ENCODE results near the gene SEC14L6. TPM values are rescaled to one million over a fixed set of nuclear protein-coding genes. Genes with fewer than 3 reads are reported as not detected.

The SEC14L6 gene
- total RNA-seq, 4 donors from 2014 or later = not detected

DNA sequence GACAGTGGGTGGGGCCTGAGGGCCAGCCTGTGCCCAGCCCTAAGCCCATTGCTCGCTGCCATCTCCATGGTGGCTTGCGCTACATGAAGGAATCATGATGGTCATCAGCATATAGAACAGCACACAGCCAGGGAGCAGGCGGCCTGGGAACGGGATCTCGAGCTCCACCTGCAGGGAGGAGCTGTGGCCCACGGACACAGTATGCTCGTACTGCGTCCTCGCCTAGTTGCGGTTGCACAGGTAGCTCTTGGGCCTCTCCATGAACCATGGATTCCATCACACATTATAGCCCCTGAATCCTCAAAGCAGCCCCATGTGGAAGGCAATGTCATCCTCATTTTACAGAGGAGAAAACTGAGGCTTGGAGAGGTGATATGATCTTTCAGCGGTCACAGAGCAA lies 56.1 kb downstream of the SEC14L6 start:
- in situ Hi-C loops (cut with MboI; ENCODE audit: low sequenced_read_pairs in 4 of 4) (no loop called here), intact Hi-C loops (cut with DNase I; ENCODE audit: low total_unique reads) (no loop called here)
- DNase-seq = no peak
- no peak for ATAC-seq
- Histone ChIP-seq H3K27me3 (peaks cover 0 to 5% (median 4%) of the 10 kb centered on the region in 3 donors), H3K4me3 (no peak overlapping the region), H3K9me3 (no peaks in the 10 kb centered on the region), H3K4me1 (no peaks in the 10 kb centered on the region), H3K27ac (no peak overlapping the region), H3K36me3 (no peaks in the 10 kb centered on the region)
- TF ChIP-seq POLR2A (IDR thresholded peaks at IDR 0.05) = no peak
- TF ChIP-seq CTCF (IDR thresholded peaks at IDR 0.05 in 4 of 5, conservative IDR thresholded peaks at IDR 0.05 in 1 of 5) = no peak

- TF ChIP-seq POLR2A (IDR thresholded peaks at IDR 0.05) (no peak), CTCF (IDR thresholded peaks at IDR 0.05 in 4 of 5, conservative IDR thresholded peaks at IDR 0.05 in 1 of 5) (no peak)
- H3K4me3 ChIP-seq = no peak overlapping the region
- no peak for ATAC-seq
- H3K4me1 ChIP-seq = no peaks in the 10 kb centered on the region
- no peaks in the 10 kb centered on the region for H3K36me3 ChIP-seq
- no peak overlapping the region for H3K27ac ChIP-seq
- in situ Hi-C loops (cut with MboI; ENCODE audit: low sequenced_read_pairs in 4 of 4) (loop anchor here in 1 of 4 donors (10.0 kb wide), 1 partner anchor 93 kb away; the partner anchor contains the start of gene SEC14L2), intact Hi-C loops (cut with DNase I; ENCODE audit: low total_unique reads) (loop anchor here (10.0 kb wide), 1 partner anchor 203 kb away; the partner anchor contains the start of gene CASTOR1)
- H3K9me3 ChIP-seq = no peaks in the 10 kb centered on the region
- peaks cover 0 to 5% (median 0%) of the 10 kb centered on the region in 3 donors for H3K27me3 ChIP-seq
- DNase-seq = no peak
These were observed 58.4 kb downstream of the SEC14L6 start for GRCh38 chr22:30488121-30488520.

DNA sequence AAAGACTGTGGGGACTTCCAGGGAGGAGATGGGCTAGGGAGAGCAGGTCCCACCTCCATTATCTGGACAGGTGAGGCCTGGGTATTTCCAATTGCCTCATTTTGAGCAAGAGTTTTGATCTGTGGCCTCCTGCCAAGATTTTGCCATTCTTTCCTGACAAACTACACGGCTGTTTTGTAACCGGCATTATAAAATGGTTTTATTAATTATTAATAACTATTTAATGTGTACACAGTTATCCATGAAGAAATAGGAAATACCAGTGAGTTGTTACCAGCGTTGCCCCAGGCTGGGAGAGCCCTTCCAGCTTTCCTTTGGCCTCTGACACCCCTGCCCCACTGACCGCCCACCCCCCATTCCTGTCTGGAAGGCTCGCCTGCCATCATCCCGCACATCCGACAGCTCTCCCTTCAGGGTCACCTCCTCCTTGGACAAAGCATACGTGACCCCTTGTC lies 59.9 kb downstream of the SEC14L6 start:
- peaks cover 0 to 2% (median 0%) of the 10 kb centered on the region in 3 donors for H3K27me3 ChIP-seq
- no peaks in the 10 kb centered on the region for H3K9me3 ChIP-seq
- ATAC-seq (no peak), DNase-seq (no peak)
- H3K27ac ChIP-seq = no peak overlapping the region
- H3K36me3 ChIP-seq = no peaks in the 10 kb centered on the region
- in situ Hi-C loops (cut with MboI; ENCODE audit: low sequenced_read_pairs in 4 of 4) (loop anchor here in 1 of 4 donors (10.0 kb wide), 1 partner anchor 92 kb away; the partner anchor contains the start of gene SEC14L2), intact Hi-C loops (cut with DNase I; ENCODE audit: low total_unique reads) (loop anchor here (10.0 kb wide), 1 partner anchor 202 kb away; the partner anchor contains the start of gene CASTOR1)
- no peak overlapping the region for H3K4me3 ChIP-seq
- TF ChIP-seq CTCF (IDR thresholded peaks at IDR 0.05 in 4 of 5, conservative IDR thresholded peaks at IDR 0.05 in 1 of 5) (no peak), POLR2A (IDR thresholded peaks at IDR 0.05) (no peak)
- no peaks in the 10 kb centered on the region for H3K4me1 ChIP-seq

DNA sequence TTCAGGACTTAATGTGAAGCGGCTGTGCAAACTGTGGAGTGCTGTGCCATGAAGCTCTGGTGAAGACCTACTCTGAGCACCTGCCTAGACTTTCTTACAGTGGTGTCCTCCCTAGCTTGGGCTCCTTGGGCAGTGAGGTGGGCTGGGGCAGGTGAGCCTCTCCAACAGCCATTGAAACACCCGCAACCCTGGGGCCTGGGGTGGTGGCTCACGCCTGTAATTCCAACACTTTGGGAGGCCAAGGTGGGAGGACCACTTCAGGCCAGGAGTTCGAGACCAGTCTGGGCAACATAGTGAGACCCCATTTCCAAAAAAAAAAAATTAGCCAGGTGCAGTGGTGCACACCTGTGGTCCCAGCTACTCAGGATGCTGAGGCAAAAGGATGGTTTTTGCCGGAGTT lies 60.4 kb downstream of the SEC14L6 start:
- TF ChIP-seq POLR2A (IDR thresholded peaks at IDR 0.05) = no peak
- no peak for TF ChIP-seq CTCF (IDR thresholded peaks at IDR 0.05 in 4 of 5, conservative IDR thresholded peaks at IDR 0.05 in 1 of 5)
- intact Hi-C loops (cut with DNase I; ENCODE audit: low total_unique reads) (loop anchor here (10.0 kb wide), 1 partner anchor 201 kb away; the partner anchor contains the start of gene CASTOR1), in situ Hi-C loops (cut with MboI; ENCODE audit: low sequenced_read_pairs in 4 of 4) (loop anchor here in 1 of 4 donors (10.0 kb wide), 1 partner anchor 91 kb away; the partner anchor contains the start of gene SEC14L2)
- no peaks in the 10 kb centered on the region for H3K36me3 ChIP-seq
- ATAC-seq = no peak
- H3K4me3 ChIP-seq = no peak overlapping the region
- peaks cover 0 to 2% (median 0%) of the 10 kb centered on the region in 3 donors for H3K27me3 ChIP-seq
- H3K9me3 ChIP-seq = no peaks in the 10 kb centered on the region
- no peaks in the 10 kb centered on the region for H3K4me1 ChIP-seq
- no peak for DNase-seq
- H3K27ac ChIP-seq = no peak overlapping the region
